HG02870 (cell line): ENCODE results near the gene CSNK1G2.

ENCODE experiments used
- ATAC-seq: cut with Tn5 transposase; IDR thresholded peaks from one replicate; pipeline ENCODE4 v1.9.1; 2021; ENCODE audit warnings: mild to moderate bottlenecking, moderate library complexity; ENCODE audit not compliant: unreplicated experiment

CSNK1G2 gene

GRCh38 chr19:2014731-2015607 lies 74.0 kb downstream of the CSNK1G2 start:
- no peak for ATAC-seq

DNA sequence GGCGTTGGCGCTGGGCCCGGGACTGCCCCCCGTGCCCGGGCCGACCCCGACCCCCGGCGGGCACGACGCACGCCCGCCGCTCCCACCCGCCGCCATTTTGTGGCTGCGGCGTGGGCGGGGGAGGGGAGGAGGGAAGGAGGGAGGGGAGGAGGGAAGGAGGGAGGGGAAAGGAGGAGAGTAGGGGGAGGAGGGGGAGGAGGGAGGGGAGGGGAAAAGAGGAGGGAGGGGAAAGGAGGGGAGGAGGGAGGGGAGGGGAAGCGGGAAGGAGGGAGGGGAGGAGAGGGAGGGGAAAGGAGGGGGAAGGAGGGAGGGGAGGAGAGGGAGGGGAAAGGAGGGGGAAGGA lies 74.6 kb downstream of the CSNK1G2 start, which contains the start of gene BTBD2:
TSS of gene BTBD2 (minus strand) at position 107 of the 343 bp plus-strand sequence. CDS start at position 96, 11 bp downstream.
- ATAC-seq = no peak

GRCh38 chr19:2016041-2016807 lies 75.3 kb downstream of the CSNK1G2 start:
- no peak for ATAC-seq

DNA sequence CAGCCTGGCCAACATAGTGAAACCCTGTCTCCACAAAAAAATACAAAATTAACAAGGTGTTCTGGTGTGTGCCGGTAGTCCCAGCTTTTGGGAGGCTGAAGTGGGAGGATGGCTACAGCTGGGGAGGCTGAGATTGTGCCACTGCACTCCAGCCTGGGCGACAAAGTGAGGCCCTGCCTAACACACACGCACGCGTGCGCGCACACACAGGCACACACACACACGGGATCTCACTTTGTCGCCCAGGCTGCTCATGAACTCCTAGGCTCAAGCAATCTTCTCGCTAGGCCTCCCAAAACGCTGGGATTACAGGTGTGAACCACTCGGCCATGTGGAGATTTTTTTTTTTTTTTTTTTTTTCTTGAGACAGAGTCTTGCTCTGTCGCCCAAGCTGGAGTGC lies 77.8 kb downstream of the CSNK1G2 start:
- ATAC-seq = no peak

- ATAC-seq = no peak
These were observed 80.6 kb downstream of the CSNK1G2 start for GRCh38 chr19:2021453-2022140.

- no peak for ATAC-seq
These were observed 81.3 kb downstream of the CSNK1G2 start for GRCh38 chr19:2022289-2022688.

DNA sequence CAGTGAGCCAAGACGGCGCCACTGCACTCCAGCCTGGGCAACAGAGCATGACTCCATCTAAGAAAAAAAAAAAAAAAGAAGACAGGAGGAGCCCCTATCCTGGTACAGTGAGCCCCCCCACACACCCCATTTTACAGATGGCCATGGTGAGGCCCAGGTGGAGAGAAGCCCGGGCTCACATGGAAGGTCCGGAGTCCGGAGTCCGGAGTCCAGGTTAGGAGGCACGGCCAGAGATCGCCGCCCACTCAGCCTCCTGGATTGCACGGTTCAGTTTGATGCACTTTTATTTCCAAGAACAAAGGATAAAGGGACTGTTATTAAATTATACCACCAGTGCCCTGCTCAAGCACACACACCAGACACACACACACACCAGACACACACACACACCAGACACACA lies 85.8 kb downstream of the CSNK1G2 start:
- ATAC-seq = no peak

DNA sequence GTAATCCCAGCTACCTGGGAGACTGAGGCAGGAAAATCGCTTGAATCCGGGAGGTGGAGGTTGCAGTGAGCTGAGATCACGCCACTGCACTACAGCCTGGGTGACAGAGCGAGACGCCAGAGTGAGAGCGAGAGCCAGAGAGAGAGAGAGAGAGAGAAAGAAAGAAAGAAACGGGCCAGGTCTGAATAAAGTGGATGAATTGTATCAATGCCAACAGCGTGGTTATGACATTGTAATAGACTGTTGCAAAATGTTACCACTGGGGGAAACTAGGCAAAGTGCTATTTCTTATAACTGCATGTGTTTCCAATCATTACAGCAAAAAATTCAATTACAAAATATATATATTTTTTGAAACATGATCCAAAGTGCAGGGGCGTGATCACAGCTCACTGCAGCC lies 86.4 kb downstream of the CSNK1G2 start:
- no peak for ATAC-seq
